Upper lobe of left lung (tissue), 6 donors: Measurements from ENCODE around the gene NBDY. TPM values are rescaled to one million over a fixed set of nuclear protein-coding genes. Genes with fewer than 3 reads are reported as not detected.

ENCODE experiments used
- ATAC-seq, 2 donors: fragments of 200-7000 bp; cut with Tn5 transposase; one replicate each; pipeline ENCODE4 v1.9.1; 2022; ENCODE audit warnings: mild to moderate bottlenecking in 2 of 2, moderate library complexity in 2 of 2; ENCODE audit not compliant: low FRiP score in 2 of 2
- DNase-seq, 2 donors: peaks; one replicate each; pipeline ENCODE4 v3.0.0-alpha.2; 2019 to 2020
- H3K27ac ChIP-seq, 4 donors: fragments of 200-600 bp; sonication (generic); one replicate each; pipeline ENCODE4 v1.5.1; 2016 to 2019
- H3K27me3 ChIP-seq, 4 donors: fragments of 200-600 bp; sonication (generic); one replicate each; pipeline ENCODE4 v1.5.1; 2017 to 2019
- H3K36me3 ChIP-seq, 4 donors: fragments of 200-600 bp; sonication (generic); one replicate each; pipeline ENCODE4 v1.5.1; 2016 to 2019
- H3K4me1 ChIP-seq, 4 donors: fragments of 200-600 bp; sonication (generic); one replicate each; pipeline ENCODE4 v1.5.1; 2018 to 2019
- H3K4me3 ChIP-seq, 4 donors: fragments of 200-600 bp; sonication (generic); one replicate each; pipeline ENCODE4 v1.5.1; 2017 to 2019; ENCODE audit warnings: mild to moderate bottlenecking in 2 of 4, moderate library complexity in 1 of 4
- H3K9me3 ChIP-seq, 4 donors: fragments of 200-600 bp; sonication (generic); one replicate each; pipeline ENCODE4 v1.5.1; 2018 to 2019
- CTCF ChIP-seq, 6 experiments: fragments of 450-650 bp in 4 of 6; fragments of 200-600 bp in 2 of 6; sonication (generic) in 2 of 6; IDR thresholded peaks; one replicate each; pipeline ENCODE4 v1.5.1; 2016 to 2019; ENCODE audit warnings: antibody characterized with exemption in 6 of 6
- EP300 ChIP-seq, 4 donors: sonication (generic); formaldehyde crosslinking; IDR thresholded peaks; one replicate each; pipeline ENCODE4 v1.5.1; 2017; ENCODE audit warnings: antibody characterized with exemption in 4 of 4, control low read depth in 2 of 4
- POLR2A ChIP-seq, 4 donors: fragments of 450-650 bp; IDR thresholded peaks; one replicate each; pipeline ENCODE4 v1.5.1; 2016 to 2017; ENCODE audit warnings: antibody characterized with exemption in 4 of 4, mild to moderate bottlenecking in 2 of 4
- POLR2AphosphoS5 ChIP-seq, 2 donors: sonication (generic); formaldehyde crosslinking; IDR thresholded peaks; one replicate each; pipeline ENCODE4 v1.5.1; 2017; ENCODE audit warnings: antibody characterized with exemption in 2 of 2
- WGBS, 2 donors: methylation state at CpG; one replicate each; pipeline ENCODE4 v1.1.5; 2017 to 2018; 5-methylcytosine and 5-hydroxymethylcytosine counted together
- total RNA-seq, 6 donors: library from RNA; depleted of rRNA in 4 of 6; stranded (reverse); fragments of >200 nt in 4 of 6; gene quantifications; one replicate each; pipeline versions ENCODE4 v1.1.0 to v1.2.1, GENCODE V29; 2016 to 2021
- donor health status: DM: no; HTN: no; CAD: no; lungs with moderate emphysema.
- donor health status: DM: no; HTN: yes; CAD: no; lungs with severe emphysema.

The NBDY gene
- total RNA-seq, 6 donors from 2014 or later = 9.4 to 34.2 (median 14.4) TPM

- H3K9me3 ChIP-seq = no peaks in the 10 kb centered on the region
- no peaks in the 10 kb centered on the region for H3K36me3 ChIP-seq
- peak; percentile 37 to 69 for DNase-seq
- H3K27ac ChIP-seq = peak overlapping the region in 2 of 4 donors; percentile 70 to 87
- ATAC-seq = peak; percentile 59 to 79
- peak in 1 of 4 donors; percentile 31 for TF ChIP-seq EP300 (IDR thresholded peaks at IDR 0.05)
- TF ChIP-seq CTCF (IDR thresholded peaks at IDR 0.05) = peak; percentile 34 to 76 (median 45)
- peak; percentile 51 to 59 for TF ChIP-seq POLR2AphosphoS5 (IDR thresholded peaks at IDR 0.05)
- no peak for TF ChIP-seq POLR2A (IDR thresholded peaks at IDR 0.05)
- WGBS, 2 donors = 31% methylated on average over 3 to 18 of the region's 20 CpGs
- peaks cover 4 to 38% (median 17%) of the 10 kb centered on the region in 4 donors for H3K4me1 ChIP-seq
- H3K27me3 ChIP-seq = no peaks in the 10 kb centered on the region
- H3K4me3 ChIP-seq = peak overlapping the region in 2 of 4 donors; percentile 5 to 51
Measured at GRCh38 chrX:56764153-56764974, 35.3 kb downstream of the NBDY start.

- Histone ChIP-seq H3K36me3 (no peaks in the 10 kb centered on the region), H3K4me3 (no peak overlapping the region), H3K27ac (peak overlapping the region; percentile 7 to 87 (median 46)), H3K4me1 (peaks cover 4 to 38% (median 17%) of the 10 kb centered on the region in 4 donors), H3K27me3 (no peaks in the 10 kb centered on the region), H3K9me3 (no peaks in the 10 kb centered on the region)
- WGBS, 2 donors = 29 to 41% methylated on average over 15 of the region's 15 CpGs
- DNase-seq = peak in 1 of 2 donors; percentile 20
- ATAC-seq = no peak
- TF ChIP-seq EP300 (IDR thresholded peaks at IDR 0.05) (no peak), POLR2AphosphoS5 (IDR thresholded peaks at IDR 0.05) (no peak), POLR2A (IDR thresholded peaks at IDR 0.05) (no peak), CTCF (IDR thresholded peaks at IDR 0.05) (no peak)
Measured at GRCh38 chrX:56764975-56765791, 36.1 kb downstream of the NBDY start.

- peak overlapping the region in 3 of 4 donors; percentile 7 to 87 (median 70) for H3K27ac ChIP-seq
- DNase-seq = peak in 1 of 2 donors; percentile 26
- no peaks in the 10 kb centered on the region for H3K36me3 ChIP-seq
- no peaks in the 10 kb centered on the region for H3K9me3 ChIP-seq
- no peak for ATAC-seq
- no peaks in the 10 kb centered on the region for H3K27me3 ChIP-seq
- WGBS, 2 donors = 56 to 57% methylated on average over 8 of the region's 8 CpGs
- peaks cover 4 to 38% (median 17%) of the 10 kb centered on the region in 4 donors for H3K4me1 ChIP-seq
- H3K4me3 ChIP-seq = no peak overlapping the region
- TF ChIP-seq EP300 (IDR thresholded peaks at IDR 0.05) (no peak), POLR2A (IDR thresholded peaks at IDR 0.05) (no peak), CTCF (IDR thresholded peaks at IDR 0.05) (no peak), POLR2AphosphoS5 (IDR thresholded peaks at IDR 0.05) (no peak)
Measured at GRCh38 chrX:56765811-56766553, 36.9 kb downstream of the NBDY start.

GRCh38 chrX:56766554-56767347 lies 37.7 kb downstream of the NBDY start:
- TF ChIP-seq POLR2AphosphoS5 (IDR thresholded peaks at IDR 0.05) (no peak), EP300 (IDR thresholded peaks at IDR 0.05) (no peak), POLR2A (IDR thresholded peaks at IDR 0.05) (no peak), CTCF (IDR thresholded peaks at IDR 0.05) (no peak)
- Histone ChIP-seq H3K4me3 (peak overlapping the region in 2 of 4 donors; percentile 37 to 47), H3K27me3 (no peaks in the 10 kb centered on the region), H3K4me1 (peaks cover 4 to 38% (median 17%) of the 10 kb centered on the region in 4 donors), H3K9me3 (no peaks in the 10 kb centered on the region), H3K27ac (peak overlapping the region in 2 of 4 donors; percentile 70 to 76), H3K36me3 (no peaks in the 10 kb centered on the region)
- ATAC-seq = no peak
- DNase-seq = peak in 1 of 2 donors; percentile 20
- WGBS, 2 donors = 68 to 90% methylated on average over 11 to 15 of the region's 16 CpGs
